Upper lobe of left lung (tissue), 6 donors: ENCODE data around the gene PAK5. TPM values are rescaled to one million over a fixed set of nuclear protein-coding genes. Genes with fewer than 3 reads are reported as not detected.

Experiments
- ATAC-seq, 2 donors: fragments of 200-7000 bp; cut with Tn5 transposase; one replicate each; pipeline ENCODE4 v1.9.1; 2022; ENCODE audit warnings: mild to moderate bottlenecking in 2 of 2, moderate library complexity in 2 of 2; ENCODE audit not compliant: low FRiP score in 2 of 2
- DNase-seq, 2 donors: peaks; one replicate each; pipeline ENCODE4 v3.0.0-alpha.2; 2019 to 2020
- H3K27ac ChIP-seq, 4 donors: fragments of 200-600 bp; sonication (generic); one replicate each; pipeline ENCODE4 v1.5.1; 2016 to 2019
- H3K27me3 ChIP-seq, 4 donors: fragments of 200-600 bp; sonication (generic); one replicate each; pipeline ENCODE4 v1.5.1; 2017 to 2019
- H3K36me3 ChIP-seq, 4 donors: fragments of 200-600 bp; sonication (generic); one replicate each; pipeline ENCODE4 v1.5.1; 2016 to 2019
- H3K4me1 ChIP-seq, 4 donors: fragments of 200-600 bp; sonication (generic); one replicate each; pipeline ENCODE4 v1.5.1; 2018 to 2019
- H3K4me3 ChIP-seq, 4 donors: fragments of 200-600 bp; sonication (generic); one replicate each; pipeline ENCODE4 v1.5.1; 2017 to 2019; ENCODE audit warnings: mild to moderate bottlenecking in 2 of 4, moderate library complexity in 1 of 4
- H3K9me3 ChIP-seq, 4 donors: fragments of 200-600 bp; sonication (generic); one replicate each; pipeline ENCODE4 v1.5.1; 2018 to 2019
- CTCF ChIP-seq, 6 experiments: fragments of 450-650 bp in 4 of 6; fragments of 200-600 bp in 2 of 6; sonication (generic) in 2 of 6; IDR thresholded peaks; one replicate each; pipeline ENCODE4 v1.5.1; 2016 to 2019; ENCODE audit warnings: antibody characterized with exemption in 6 of 6
- EP300 ChIP-seq, 4 donors: sonication (generic); formaldehyde crosslinking; IDR thresholded peaks; one replicate each; pipeline ENCODE4 v1.5.1; 2017; ENCODE audit warnings: antibody characterized with exemption in 4 of 4, control low read depth in 2 of 4
- POLR2A ChIP-seq, 4 donors: fragments of 450-650 bp; IDR thresholded peaks; one replicate each; pipeline ENCODE4 v1.5.1; 2016 to 2017; ENCODE audit warnings: antibody characterized with exemption in 4 of 4, mild to moderate bottlenecking in 2 of 4
- POLR2AphosphoS5 ChIP-seq, 2 donors: sonication (generic); formaldehyde crosslinking; IDR thresholded peaks; one replicate each; pipeline ENCODE4 v1.5.1; 2017; ENCODE audit warnings: antibody characterized with exemption in 2 of 2
- WGBS, 2 donors: methylation state at CpG; one replicate each; pipeline ENCODE4 v1.1.5; 2017 to 2018; 5-methylcytosine and 5-hydroxymethylcytosine counted together
- total RNA-seq, 6 donors: library from RNA; depleted of rRNA in 4 of 6; stranded (reverse); fragments of >200 nt in 4 of 6; gene quantifications; one replicate each; pipeline versions ENCODE4 v1.1.0 to v1.2.1, GENCODE V29; 2016 to 2021
- donor health status: DM: no; HTN: no; CAD: no; lungs with moderate emphysema.
- donor health status: DM: no; HTN: yes; CAD: no; lungs with severe emphysema.

Gene PAK5
- total RNA-seq, 6 donors from 2014 or later, result 0.17 to 0.30 (median 0.23) TPM; not detected in 2

- Histone ChIP-seq H3K9me3 (no peaks in the 10 kb centered on the region), H3K27me3 (no peaks in the 10 kb centered on the region), H3K36me3 (no peaks in the 10 kb centered on the region), H3K4me1 (no peaks in the 10 kb centered on the region), H3K4me3 (no peak overlapping the region), H3K27ac (no peak overlapping the region)
- TF ChIP-seq POLR2A (IDR thresholded peaks at IDR 0.05) (no peak), EP300 (IDR thresholded peaks at IDR 0.05) (no peak), POLR2AphosphoS5 (IDR thresholded peaks at IDR 0.05) (no peak), CTCF (IDR thresholded peaks at IDR 0.05) (no peak)
- 48 to 56% methylated on average over 2 of the region's 2 CpGs for WGBS, 2 donors
- ATAC-seq (no peak), DNase-seq (no peak)
Measured at GRCh38 chr20:9488063-9488462, 350.8 kb downstream of the PAK5 start.

Other genes starting within 250 kb of the PAK5 start
- 1 to 10 TPM; 1.0 to 7.5 (median 3.5) TPM for gene ANKEF1, start 195.9 kb upstream of the PAK5 start, total RNA-seq